Measurements from ENCODE around the gene TOP1.

DNA sequence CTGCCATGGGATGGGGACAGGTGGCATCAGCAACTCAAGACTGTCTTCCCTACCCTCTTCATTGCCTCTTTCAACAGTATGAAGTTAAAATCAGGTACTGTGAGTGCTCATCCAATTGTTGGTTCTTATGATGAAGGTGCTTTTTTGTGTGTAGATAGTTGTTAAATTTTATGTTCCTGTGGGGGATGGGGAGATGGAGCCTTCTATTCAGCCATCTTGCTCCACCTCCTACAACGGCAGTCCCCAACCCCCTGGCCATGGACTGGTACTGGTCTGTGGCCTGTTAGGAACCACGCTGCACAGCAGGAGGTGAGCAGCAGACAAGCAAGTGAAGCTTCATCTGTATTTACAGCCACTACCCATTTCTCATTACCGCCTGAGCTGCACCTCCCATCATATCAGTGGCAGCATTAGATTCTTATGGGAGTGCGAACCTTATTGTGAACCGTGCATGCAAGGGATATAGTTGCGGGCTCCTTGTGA is 47.8 kb upstream of the TOP1 start:
- TF ChIP-seq BHLHE40 (IDR thresholded peaks at IDR 0.05; ENCODE audit: low read depth, low read length) (no peak), CTCF (IDR thresholded peaks at IDR 0.05) (no peak), MAX (IDR thresholded peaks at IDR 0.05) (no peak), HOXA7 (CRISPR knock-in tag; IDR thresholded peaks at IDR 0.05) (no peak), ZFP36 (IDR thresholded peaks at IDR 0.05; ENCODE audit: borderline replicate concordance, partially characterized antibody) (no peak), POLR2A (IDR thresholded peaks at IDR 0.05; ENCODE audit: low read length) (no peak), MYC (IDR thresholded peaks at IDR 0.05; ENCODE audit: borderline replicate concordance, low read length) (no peak), SREBF2 (IDR thresholded peaks at IDR 0.05) (no peak), EP300 (IDR thresholded peaks at IDR 0.05) (no peak), NFE2L2 (conservative IDR thresholded peaks at IDR 0.05; ENCODE audit: low read length) (no peak)
- TF ChIP-seq, protein P1, sequence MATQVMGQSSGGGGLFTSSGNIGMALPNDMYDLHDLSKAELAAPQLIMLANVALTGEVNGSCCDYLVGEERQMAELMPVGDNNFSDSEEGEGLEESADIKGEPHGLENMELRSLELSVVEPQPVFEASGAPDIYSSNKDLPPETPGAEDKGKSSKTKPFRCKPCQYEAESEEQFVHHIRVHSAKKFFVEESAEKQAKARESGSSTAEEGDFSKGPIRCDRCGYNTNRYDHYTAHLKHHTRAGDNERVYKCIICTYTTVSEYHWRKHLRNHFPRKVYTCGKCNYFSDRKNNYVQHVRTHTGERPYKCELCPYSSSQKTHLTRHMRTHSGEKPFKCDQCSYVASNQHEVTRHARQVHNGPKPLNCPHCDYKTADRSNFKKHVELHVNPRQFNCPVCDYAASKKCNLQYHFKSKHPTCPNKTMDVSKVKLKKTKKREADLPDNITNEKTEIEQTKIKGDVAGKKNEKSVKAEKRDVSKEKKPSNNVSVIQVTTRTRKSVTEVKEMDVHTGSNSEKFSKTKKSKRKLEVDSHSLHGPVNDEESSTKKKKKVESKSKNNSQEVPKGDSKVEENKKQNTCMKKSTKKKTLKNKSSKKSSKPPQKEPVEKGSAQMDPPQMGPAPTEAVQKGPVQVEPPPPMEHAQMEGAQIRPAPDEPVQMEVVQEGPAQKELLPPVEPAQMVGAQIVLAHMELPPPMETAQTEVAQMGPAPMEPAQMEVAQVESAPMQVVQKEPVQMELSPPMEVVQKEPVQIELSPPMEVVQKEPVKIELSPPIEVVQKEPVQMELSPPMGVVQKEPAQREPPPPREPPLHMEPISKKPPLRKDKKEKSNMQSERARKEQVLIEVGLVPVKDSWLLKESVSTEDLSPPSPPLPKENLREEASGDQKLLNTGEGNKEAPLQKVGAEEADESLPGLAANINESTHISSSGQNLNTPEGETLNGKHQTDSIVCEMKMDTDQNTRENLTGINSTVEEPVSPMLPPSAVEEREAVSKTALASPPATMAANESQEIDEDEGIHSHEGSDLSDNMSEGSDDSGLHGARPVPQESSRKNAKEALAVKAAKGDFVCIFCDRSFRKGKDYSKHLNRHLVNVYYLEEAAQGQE (IDR thresholded peaks at IDR 0.05), result no peak
- TF ChIP-seq, protein P2, sequence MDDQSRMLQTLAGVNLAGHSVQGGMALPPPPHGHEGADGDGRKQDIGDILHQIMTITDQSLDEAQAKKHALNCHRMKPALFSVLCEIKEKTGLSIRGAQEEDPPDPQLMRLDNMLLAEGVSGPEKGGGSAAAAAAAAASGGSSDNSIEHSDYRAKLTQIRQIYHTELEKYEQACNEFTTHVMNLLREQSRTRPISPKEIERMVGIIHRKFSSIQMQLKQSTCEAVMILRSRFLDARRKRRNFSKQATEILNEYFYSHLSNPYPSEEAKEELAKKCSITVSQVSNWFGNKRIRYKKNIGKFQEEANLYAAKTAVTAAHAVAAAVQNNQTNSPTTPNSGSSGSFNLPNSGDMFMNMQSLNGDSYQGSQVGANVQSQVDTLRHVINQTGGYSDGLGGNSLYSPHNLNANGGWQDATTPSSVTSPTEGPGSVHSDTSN (IDR thresholded peaks at IDR 0.05), result no peak
- TF ChIP-seq, protein P3, sequence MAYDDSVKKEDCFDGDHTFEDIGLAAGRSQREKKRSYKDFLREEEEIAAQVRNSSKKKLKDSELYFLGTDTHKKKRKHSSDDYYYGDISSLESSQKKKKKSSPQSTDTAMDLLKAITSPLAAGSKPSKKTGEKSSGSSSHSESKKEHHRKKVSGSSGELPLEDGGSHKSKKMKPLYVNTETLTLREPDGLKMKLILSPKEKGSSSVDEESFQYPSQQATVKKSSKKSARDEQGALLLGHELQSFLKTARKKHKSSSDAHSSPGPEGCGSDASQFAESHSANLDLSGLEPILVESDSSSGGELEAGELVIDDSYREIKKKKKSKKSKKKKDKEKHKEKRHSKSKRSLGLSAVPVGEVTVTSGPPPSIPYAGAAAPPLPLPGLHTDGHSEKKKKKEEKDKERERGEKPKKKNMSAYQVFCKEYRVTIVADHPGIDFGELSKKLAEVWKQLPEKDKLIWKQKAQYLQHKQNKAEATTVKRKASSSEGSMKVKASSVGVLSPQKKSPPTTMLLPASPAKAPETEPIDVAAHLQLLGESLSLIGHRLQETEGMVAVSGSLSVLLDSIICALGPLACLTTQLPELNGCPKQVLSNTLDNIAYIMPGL (CRISPR knock-in tag; IDR thresholded peaks at IDR 0.05; ENCODE audit: borderline replicate concordance), result no peak

All from A549 (cell line).